Caco-2 (cell line): Measurements from ENCODE around the gene TIMM44. TPM values are rescaled to one million over a fixed set of nuclear protein-coding genes. Genes with fewer than 3 reads are reported as not detected.

Experiments
- BruUV-seq: library from RNA; stranded (reverse); fragments of 400-500 nt; replicated peaks from 2 replicates; lab custom pipeline; 2021; lab: Mats Ljungman, UMichigan
- CTCF ChIA-PET: fragments of 300-600 bp; sonication (Branson Sonifier 250); formaldehyde crosslinking; loops from one replicate; lab custom pipeline; 2022; ENCODE audit warnings: antibody characterized with exemption; lab: Charles Lee
- POLR2A ChIA-PET: fragments of 300-600 bp; sonication (Branson Sonifier 250); formaldehyde crosslinking; loops from one replicate; lab custom pipeline; 2022; ENCODE audit warnings: antibody characterized with exemption; lab: Charles Lee
- DNase-seq, 2 experiments: peaks; one replicate each; pipeline versions ENCODE4 v3.0.0 to v3.0.0-alpha.2; 2020 to 2022
- H3K27me3 ChIP-seq: replicated peaks from 2 replicates; pipeline ENCODE4 v1.6.0; 2011; ENCODE audit warnings: low read length; ENCODE audit not compliant: control insufficient read depth, insufficient read depth
- H3K36me3 ChIP-seq: 2 replicates; pipeline ENCODE4 v1.5.1; 2011; ENCODE audit warnings: low read length; ENCODE audit not compliant: control insufficient read depth, insufficient read depth
- H3K4me1 ChIP-seq: fragments of 250-450 bp; sonication (Bioruptor Pico); 2 replicates; pipeline ENCODE4 v1.5.1; 2020; ENCODE audit warnings: mild to moderate bottlenecking
- H3K4me3 ChIP-seq: 2 replicates; pipeline ENCODE4 v1.5.1; 2011; ENCODE audit warnings: low read depth, mild to moderate bottlenecking, control low read depth, low read length
- H3K9me3 ChIP-seq: fragments of 250-450 bp; sonication (Bioruptor Pico); 2 replicates; pipeline ENCODE4 v1.5.1; 2020; ENCODE audit warnings: mild to moderate bottlenecking, moderate library complexity
- H3K27ac Mint-ChIP-seq: one replicate; pipeline ENCODE4 v1.8.0; 2022; ENCODE audit warnings: mixed read lengths; ENCODE audit not compliant: unreplicated experiment
- H3K27me3 Mint-ChIP-seq: one replicate; pipeline ENCODE4 v1.8.0; 2022; ENCODE audit warnings: mixed read lengths; ENCODE audit not compliant: insufficient read depth, unreplicated experiment
- H3K36me3 Mint-ChIP-seq: one replicate; pipeline ENCODE4 v1.8.0; 2022; ENCODE audit warnings: mild to moderate bottlenecking, mixed read lengths; ENCODE audit not compliant: insufficient read depth, unreplicated experiment
- H3K4me1 Mint-ChIP-seq: one replicate; pipeline ENCODE4 v1.8.0; 2022; ENCODE audit warnings: low read depth, mixed read lengths; ENCODE audit not compliant: unreplicated experiment
- H3K4me3 Mint-ChIP-seq: one replicate; pipeline ENCODE4 v1.8.0; 2022; ENCODE audit warnings: mild to moderate bottlenecking, moderate library complexity, mixed read lengths; ENCODE audit not compliant: unreplicated experiment
- H3K9me3 Mint-ChIP-seq: one replicate; pipeline ENCODE4 v1.8.0; 2022; ENCODE audit warnings: mixed read lengths; ENCODE audit not compliant: unreplicated experiment
- CTCF ChIP-seq, 2 experiments: fragments of 200-600 bp in 1 of 2; IDR thresholded peaks; 1 replicate in 1 of 2; 2 replicates in 1 of 2; pipeline versions ENCODE4 v1.5.1 to v1.8.0; 2011 to 2022; ENCODE audit warnings: antibody characterized with exemption in 1 of 2, control low read depth in 1 of 2, inconsistent platforms in 1 of 2, low read depth in 1 of 2, low read length in 1 of 2, mild to moderate bottlenecking in 1 of 2, moderate library complexity in 1 of 2; ENCODE audit not compliant: insufficient read depth in 1 of 2, severe bottlenecking in 1 of 2, unreplicated experiment in 1 of 2
- intact Hi-C: fragments of 100-400 bp; cut with micrococcal nuclease; formaldehyde crosslinking; loops from one replicate; pipeline ENCODE4 v1.10.0; 2022; ENCODE audit not compliant: unreplicated experiment
- total RNA-seq: library from RNA; stranded (reverse); gene quantifications from 2 replicates; pipeline ENCODE4 v1.2.3, GENCODE V29; 2022

Gene TIMM44
- total RNA-seq, 1 experiment from 2014 or later: 129 TPM

DNA sequence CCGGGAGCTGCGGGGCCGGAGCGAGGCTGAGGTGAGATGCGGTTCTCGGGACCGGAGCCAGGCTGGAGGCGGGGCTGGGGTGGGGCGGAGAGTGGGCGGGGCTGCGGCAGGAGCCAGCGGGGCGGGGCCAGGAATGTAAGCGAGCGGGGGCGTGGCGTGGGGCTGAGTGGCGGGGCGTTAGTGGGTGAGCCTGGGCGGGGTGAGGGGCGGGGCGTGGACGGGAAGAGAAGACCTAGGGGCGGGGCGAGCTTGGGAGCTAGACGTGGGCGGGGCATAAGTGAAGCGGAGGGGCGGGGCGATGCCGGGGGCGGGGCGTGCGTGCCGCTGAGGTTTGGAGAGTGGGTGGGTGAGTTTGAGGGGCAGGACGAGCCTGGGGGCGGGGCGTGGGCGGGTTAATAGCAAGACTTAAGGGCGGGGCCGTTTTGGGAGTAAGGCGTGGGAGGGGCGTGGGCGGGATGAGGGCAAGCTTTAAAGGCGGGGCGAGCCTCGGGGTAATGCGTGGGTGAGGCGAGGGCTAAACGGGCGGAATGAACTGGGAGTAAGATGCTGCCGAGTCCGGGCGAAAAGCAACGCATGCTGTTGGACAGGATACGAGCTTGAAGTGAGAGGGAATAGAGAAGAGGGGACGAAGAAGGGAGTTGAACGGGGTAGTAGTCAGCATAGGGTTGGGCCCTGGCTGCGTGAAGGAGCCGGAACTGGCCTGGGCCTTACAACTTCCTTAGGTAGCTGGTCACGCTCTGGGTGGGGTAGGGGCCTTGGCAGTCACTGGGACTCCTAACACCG is 22.8 kb downstream of the TIMM44 start:
- peaks cover 7% of the 10 kb centered on the region for H3K4me1 Mint-ChIP-seq
- peak; percentile 94 to 96 for DNase-seq
- peaks cover 16% of the 10 kb centered on the region for H3K4me1 ChIP-seq
- intact Hi-C loops: loop anchor here (1.0 kb wide), 1 partner anchor 51 kb away; no protein-coding TSS in a partner anchor
- CTCF ChIA-PET: interaction anchor here (0.6 to 3.6 kb wide), 17 partner anchors 9 to 265 kb away, joined by 3 to 50 read pairs (median 5); partner anchors contain the start of genes MAP2K7 and TIMM44
- no peaks in the 10 kb centered on the region for H3K27me3 Mint-ChIP-seq
- peak overlapping the region; percentile 63 for H3K4me3 ChIP-seq
- H3K27ac Mint-ChIP-seq: peak overlapping the region; percentile 83
- TF ChIP-seq CTCF (IDR thresholded peaks at IDR 0.05; ENCODE audit: insufficient read depth in 1 of 2, low read depth in 1 of 2, low read length in 1 of 2, severe bottlenecking in 1 of 2, unreplicated experiment in 1 of 2): no peak
- no peaks in the 10 kb centered on the region for H3K36me3 ChIP-seq
- peak overlapping the region; percentile 87 for H3K4me3 Mint-ChIP-seq
- peaks cover 33% of the 10 kb centered on the region for H3K36me3 Mint-ChIP-seq
- no TSS peak for BruUV-seq
- H3K9me3 ChIP-seq: no peaks in the 10 kb centered on the region
- POLR2A ChIA-PET: interaction anchor here (0.6 to 2.3 kb wide), 7 partner anchors 8 to 399 kb away, joined by 3 to 69 read pairs (median 12); partner anchors contain the start of genes MAP2K7, MCOLN1 and TIMM44
- H3K9me3 Mint-ChIP-seq: no peaks in the 10 kb centered on the region
- no peaks in the 10 kb centered on the region for H3K27me3 ChIP-seq

- Mint-ChIP-seq H3K27ac (peak within 1 kb of the TSS; percentile 83), H3K36me3 (peaks cover 31% of the 10 kb centered on the region), H3K4me3 (peak within 1 kb of the TSS; percentile 87), H3K9me3 (no peaks in the 10 kb centered on the region), H3K27me3 (no peaks in the 10 kb centered on the region), H3K4me1 (peaks cover 7% of the 10 kb centered on the region)
- ChIA-PET POLR2A (interaction anchor here (0.6 to 2.3 kb wide), 9 partner anchors 9 to 398 kb away, joined by 3 to 69 read pairs (median 8); partner anchors contain the start of genes ELAVL1, LRRC8E, MAP2K7 and MCOLN1), CTCF (interaction anchor here (0.6 to 3.6 kb wide), 16 partner anchors 8 to 266 kb away, joined by 3 to 50 read pairs (median 6); partner anchors contain the start of genes MAP2K7 and TIMM44)
- Histone ChIP-seq H3K9me3 (no peaks in the 10 kb centered on the region), H3K27me3 (no peaks in the 10 kb centered on the region), H3K4me3 (peak within 1 kb of the TSS; percentile 63), H3K36me3 (no peaks in the 10 kb centered on the region), H3K4me1 (peaks cover 16% of the 10 kb centered on the region)
- intact Hi-C loops: loop anchor here (1.0 kb wide), 1 partner anchor 51 kb away; no protein-coding TSS in a partner anchor
- TF ChIP-seq CTCF (IDR thresholded peaks at IDR 0.05; ENCODE audit: insufficient read depth in 1 of 2, low read depth in 1 of 2, low read length in 1 of 2, severe bottlenecking in 1 of 2, unreplicated experiment in 1 of 2): no peak
- TSS peak; percentile 41 for BruUV-seq
- DNase-seq: peak; percentile 96
These were observed 23.6 kb downstream of the TIMM44 start, which contains the start of gene SNAPC2 for GRCh38 chr19:7919610-7920518. SNAPC2 (plus strand) TSS chr19:7920338; CDS start chr19:7920367, 29 bp downstream.
